OCI-LY7 (cell line): Measurements from ENCODE around the gene AGPAT3.

Experiments
- EZH2phosphoT487 ChIP-seq: fragments of 200-600 bp; sonication (generic); IDR thresholded peaks from 2 replicates; pipeline ENCODE4 v1.6.1; 2018; ENCODE audit warnings: low read depth, borderline replicate concordance, mild to moderate bottlenecking, mixed run types, antibody characterized with exemption, low read length, moderate library complexity, mixed read lengths
- TF ChIP-seq, protein P1 (sequence below): fragments of 200-600 bp; sonication (generic); conservative IDR thresholded peaks from 2 replicates; pipeline ENCODE4 v1.5.1; 2014; ENCODE audit warnings: mild to moderate bottlenecking, antibody characterized with exemption, low read length, moderate library complexity, mixed read lengths

DNA sequence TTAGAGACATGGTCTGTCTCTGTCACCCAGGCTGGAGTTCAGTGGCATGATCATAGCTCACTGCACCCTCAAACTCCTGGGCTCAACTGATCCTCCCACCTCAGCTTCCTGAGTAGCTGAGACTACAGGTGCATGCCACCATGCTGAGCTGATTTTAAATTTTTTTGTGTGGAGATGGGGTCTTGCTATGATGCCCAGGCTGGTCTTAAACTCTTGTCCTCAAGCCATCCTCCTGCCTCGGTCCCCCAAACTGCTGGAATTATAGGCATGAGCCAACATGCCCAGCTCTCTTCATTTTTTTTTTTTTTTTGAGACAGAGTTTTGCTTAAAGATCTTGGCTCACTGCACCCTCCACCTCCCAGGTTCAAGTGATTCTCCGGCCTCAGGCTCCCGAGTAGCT, 24.8 kb upstream of the AGPAT3 start:
- TF ChIP-seq, protein P1, sequence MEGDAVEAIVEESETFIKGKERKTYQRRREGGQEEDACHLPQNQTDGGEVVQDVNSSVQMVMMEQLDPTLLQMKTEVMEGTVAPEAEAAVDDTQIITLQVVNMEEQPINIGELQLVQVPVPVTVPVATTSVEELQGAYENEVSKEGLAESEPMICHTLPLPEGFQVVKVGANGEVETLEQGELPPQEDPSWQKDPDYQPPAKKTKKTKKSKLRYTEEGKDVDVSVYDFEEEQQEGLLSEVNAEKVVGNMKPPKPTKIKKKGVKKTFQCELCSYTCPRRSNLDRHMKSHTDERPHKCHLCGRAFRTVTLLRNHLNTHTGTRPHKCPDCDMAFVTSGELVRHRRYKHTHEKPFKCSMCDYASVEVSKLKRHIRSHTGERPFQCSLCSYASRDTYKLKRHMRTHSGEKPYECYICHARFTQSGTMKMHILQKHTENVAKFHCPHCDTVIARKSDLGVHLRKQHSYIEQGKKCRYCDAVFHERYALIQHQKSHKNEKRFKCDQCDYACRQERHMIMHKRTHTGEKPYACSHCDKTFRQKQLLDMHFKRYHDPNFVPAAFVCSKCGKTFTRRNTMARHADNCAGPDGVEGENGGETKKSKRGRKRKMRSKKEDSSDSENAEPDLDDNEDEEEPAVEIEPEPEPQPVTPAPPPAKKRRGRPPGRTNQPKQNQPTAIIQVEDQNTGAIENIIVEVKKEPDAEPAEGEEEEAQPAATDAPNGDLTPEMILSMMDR, result no peak
- TF ChIP-seq EZH2phosphoT487, result no peak
